Inflammatory macrophage treated with lipopolysaccharide for 1 hour (primary cell): Measurements from ENCODE around the gene IL3.
A peak's percentile ranks its signal among the peaks of the same experiment; 100 is the strongest.

ENCODE experiments used
- DNase-seq, 2 donors: peaks; one replicate each; pipeline ENCODE4 v3.0.0-alpha.2; 2020 to 2022

The IL3 gene, protein sequence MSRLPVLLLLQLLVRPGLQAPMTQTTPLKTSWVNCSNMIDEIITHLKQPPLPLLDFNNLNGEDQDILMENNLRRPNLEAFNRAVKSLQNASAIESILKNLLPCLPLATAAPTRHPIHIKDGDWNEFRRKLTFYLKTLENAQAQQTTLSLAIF

DNA sequence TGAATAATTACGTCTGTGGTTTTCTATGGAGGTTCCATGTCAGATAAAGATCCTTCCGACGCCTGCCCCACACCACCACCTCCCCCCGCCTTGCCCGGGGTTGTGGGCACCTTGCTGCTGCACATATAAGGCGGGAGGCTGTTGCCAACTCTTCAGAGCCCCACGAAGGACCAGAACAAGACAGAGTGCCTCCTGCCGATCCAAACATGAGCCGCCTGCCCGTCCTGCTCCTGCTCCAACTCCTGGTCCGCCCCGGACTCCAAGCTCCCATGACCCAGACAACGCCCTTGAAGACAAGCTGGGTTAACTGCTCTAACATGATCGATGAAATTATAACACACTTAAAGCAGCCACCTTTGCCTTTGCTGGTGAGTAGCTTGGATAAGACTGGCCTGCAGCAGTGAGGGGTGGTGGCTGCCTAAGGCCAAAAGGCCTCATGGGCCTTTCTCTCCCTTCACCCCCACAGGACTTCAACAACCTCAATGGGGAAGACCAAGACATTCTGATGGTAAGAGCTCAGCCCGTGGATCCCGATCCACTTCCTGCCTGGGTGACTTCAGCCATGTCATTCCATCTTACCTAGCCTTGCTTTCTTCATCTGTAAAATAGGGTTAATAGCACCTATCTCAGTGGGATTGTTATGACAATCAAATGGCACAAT lies at the start of gene IL3:
Gene IL3 (plus strand): TSS at position 155 of the 661 bp plus-strand sequence. CDS start 52 bp downstream, at position 207.
- DNase-seq: no peak

DNA sequence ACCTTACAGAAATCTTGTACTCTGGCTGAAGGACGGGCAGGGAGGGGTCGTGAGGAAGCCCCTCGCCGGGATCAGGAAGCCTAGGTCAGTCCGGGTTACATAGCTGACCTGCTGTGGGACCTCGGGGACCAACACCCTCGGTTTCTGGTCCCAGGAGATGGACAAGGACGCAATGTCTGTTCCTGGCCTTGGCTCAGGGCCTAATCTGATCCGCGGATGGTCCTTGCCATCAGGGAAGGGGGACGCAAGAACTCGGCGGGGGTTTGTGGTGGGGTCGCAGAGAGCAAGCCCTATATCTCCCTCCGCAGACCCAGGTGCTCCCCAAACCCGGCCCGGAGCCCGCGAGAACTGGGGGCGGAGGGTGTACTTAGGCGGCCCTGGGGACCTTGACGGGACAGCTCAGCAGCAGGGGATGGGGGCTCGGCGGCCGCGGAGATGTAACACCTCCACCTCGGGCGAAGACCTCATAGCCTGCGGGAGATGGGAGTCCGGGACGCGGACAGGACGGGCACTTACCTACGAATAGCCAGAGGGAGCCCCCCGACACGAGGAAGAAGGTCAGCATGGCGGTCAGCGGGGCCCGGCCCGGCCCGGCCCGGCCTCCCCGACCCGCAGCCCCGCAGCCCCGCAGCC lies 49.4 kb upstream of the IL3 start:
- no peak for DNase-seq

DNA sequence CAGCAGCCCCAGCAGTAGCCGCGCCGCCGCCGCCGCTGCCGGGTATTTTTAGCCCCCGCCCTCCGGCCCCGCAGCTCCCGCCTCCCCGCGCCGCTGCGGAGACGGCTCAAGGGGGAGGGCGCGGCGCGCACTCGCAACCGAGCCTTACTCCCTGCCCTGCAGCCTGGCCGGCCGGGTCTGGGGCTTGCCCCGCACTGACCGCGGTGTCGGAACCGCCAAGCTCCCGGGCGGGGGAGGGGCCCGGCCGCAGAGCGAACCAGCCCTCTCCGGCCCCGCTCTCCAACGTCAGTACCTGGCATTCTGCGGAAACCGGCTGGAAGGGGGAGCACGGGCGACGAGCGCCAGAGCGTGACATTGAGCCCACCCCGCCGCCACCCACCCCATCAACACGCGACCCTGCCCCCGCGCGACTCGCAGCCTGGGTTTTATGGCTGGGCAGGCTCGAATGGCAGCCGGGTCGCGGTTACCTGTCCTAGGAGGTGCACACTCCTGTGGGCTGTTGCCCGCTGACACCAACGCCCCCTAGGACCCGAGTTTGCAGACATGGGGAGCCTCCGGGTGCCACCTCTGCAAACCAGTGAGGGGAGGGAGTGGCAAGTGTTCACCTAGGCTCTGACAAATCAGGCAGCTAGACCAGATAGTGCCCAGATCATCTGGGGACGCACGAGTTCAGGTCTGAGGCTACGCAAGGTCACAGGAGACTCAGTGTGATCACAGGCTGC lies 48.7 kb upstream of the IL3 start, which contains the start of gene ACSL6:
Gene ACSL6 (minus strand): TSS at position 37 of the 722 bp plus-strand sequence. CDS start 105 bp downstream, outside the sequence.
- DNase-seq: no peak

DNA sequence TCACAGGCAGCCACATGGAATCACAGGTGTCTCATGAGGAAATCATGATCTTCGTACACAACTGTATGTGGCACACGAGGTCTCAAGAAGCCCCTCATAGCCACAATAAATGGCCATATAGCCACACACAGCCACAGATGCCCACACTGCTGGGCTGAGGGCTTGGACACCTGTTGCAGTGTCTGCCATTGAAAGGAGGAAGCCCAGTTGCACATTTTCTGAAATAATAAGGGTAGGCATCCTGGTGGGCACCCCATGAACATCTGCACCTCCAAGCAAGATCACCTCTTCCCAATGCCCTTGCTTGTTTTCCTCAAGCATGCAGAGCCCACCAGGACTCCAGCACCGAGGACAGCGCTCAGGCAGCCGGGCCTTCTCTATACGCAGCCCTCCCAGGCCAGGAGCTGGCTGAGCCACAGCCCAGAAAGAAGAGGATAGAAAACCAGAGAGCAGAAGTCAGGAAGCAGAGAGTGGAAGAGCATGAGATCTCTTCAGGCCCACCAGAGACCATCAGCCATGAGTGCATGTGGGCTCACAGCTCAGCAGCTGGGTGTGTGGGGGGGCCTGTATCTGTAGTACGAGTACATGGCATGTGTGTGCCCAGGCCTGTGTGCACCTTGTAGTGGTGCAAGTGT lies 48.0 kb upstream of the IL3 start:
- peak in 1 of 2 donors; percentile 25 for DNase-seq

DNA sequence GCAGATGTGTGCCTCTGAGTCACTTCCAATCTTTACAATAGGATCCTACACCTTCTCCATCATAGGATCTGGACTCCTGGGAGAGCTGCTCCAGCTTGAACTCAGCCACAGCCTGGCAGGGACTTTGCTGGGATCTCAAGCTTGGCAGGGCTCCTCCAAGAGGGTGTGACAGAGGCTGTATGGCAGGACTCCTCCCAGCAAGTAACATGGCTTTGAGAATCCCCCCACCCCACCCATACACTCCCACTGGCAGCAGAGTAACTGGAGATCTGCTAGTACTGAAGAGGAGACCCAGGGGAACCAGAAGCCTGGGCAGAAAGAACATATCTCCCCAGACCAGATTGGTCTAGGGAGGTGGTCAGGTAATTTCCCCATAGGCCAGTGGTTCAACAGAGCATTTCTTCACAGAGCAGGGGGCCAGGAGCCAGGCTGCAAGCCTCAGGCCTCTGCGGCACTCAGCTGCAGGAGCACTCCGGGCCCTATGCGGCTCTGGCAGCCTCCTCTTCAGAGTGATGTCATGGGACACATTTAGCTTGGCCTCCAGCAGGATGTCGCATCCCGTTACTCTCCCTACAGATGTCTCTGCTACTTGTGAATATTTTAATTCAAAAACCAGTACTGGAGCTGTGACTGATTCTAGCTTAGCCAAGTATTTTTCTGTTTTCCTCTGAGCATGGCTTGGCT lies 47.3 kb upstream of the IL3 start:
- DNase-seq: no peak

DNA sequence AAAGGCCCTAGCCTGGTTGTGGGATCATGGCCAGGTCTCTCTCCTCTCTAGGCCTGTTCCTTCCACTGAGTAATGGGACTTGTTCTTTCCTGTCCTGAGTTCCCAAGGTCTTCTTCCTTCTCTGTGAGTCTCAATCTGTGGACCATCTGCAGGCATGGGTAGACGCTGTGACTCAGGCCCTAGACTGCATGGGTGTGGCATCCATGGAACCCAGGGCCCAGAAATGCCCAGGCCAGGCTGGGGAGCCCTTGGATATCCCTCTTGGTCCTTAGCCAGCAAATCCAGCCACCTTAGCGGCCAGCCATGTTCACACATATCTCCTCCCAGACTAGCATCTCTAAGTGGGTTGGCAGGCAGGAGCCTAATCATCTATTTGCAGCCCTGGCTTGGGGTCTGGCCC lies 46.7 kb upstream of the IL3 start:
- DNase-seq: no peak

DNA sequence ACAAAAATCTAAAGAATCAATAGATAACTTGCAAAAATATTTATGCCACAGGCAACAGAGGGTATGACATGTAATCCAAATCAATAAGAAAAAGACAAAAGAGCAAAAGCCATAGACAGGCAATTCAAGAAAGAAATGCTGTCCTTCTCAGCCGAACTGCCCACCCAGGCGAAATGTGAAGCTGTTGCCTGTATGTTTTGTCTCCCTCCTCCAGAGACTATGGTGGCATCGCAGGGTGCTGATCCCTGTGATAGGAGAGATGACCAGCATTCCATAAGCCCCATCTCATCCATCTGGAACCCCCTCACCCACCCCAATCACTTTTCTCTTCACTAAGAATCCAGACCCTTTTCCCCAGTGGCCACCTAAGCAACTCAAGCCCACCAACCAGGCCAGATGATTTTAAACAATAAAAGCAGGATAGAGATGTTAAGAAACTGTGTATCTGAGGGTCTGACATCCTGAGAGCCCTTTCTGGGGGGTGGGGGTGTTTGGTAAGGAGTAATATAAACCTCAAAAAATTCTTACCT lies 43.7 kb upstream of the IL3 start:
- no peak for DNase-seq

DNA sequence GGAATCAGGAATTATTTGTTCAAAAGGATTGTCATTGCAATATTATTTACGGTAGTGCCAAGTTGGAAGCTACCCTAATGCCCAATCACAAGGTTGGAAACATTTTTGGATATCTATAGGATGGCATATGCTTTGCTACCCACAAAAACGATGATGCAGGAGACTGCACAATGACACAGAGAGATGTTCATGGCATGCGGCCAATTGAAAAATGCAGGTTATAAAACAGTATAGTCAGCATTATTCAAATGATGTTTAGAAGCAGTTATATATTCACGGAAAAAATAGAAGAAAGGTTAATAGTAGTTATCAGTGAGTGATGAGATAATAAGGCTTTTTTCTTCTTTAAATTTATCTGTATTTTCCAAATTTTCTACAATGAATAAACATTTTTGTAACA lies 43.1 kb upstream of the IL3 start:
- DNase-seq: no peak

DNA sequence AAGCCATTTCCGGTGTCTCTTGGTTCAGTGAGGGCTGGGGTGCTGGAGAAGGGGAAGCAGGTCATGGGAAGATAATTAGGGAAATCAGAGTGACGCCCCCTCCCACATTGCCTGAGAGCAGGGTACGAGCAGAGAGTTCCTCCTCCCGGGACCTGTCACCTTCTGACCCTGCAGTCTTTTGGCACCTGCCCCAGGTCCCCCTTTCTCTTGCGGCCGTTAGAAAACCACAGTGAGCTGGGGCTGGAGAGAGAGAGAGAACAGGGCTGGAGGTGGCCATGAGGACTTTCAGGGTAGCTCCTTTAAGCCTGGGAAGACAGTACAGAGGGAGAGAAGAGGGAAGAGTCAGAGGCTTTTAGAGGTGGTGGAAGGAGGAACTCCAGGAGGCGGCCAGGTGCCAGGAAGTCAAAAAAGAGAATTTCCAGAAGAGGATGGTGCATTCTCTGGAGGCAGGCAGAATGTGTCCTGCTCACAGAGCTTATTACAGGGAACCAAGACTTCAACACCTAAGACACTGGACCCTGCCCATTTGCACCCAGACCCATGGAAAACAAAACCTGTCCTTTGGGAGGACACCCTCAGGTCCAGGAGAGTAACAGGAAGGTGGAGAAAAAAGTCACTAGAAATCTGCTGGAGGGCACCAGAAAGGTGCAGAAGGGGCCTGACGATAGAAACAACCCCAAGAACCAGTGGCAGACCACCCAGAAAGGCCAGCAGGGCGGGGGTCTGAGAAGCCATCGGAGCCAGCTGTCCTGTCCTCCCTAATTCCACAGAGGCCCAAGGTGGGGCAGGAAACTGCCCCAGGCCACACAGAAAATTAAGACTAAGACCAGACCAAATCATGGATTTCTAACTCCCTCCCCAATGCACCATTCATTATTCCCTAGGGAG lies 42.5 kb upstream of the IL3 start:
- no peak for DNase-seq

DNA sequence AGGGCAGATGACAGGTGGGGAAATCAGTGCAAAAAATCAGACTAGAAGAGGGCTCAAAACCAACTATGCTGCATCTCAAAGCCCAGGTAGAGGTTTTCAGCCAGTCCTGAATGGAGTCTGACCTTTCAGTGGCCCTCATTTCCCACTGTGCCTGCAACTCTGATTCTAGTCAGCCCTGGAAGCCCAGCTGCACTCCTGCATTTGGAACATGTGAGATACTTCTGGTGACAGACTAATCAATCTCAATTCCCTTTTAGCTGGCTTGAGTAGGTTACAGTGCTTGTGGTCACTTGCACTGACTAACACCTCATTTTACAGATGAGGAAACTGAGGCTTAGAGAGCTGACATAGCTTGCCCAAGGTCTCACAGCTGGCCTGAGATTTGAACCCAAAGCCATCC lies 41.1 kb upstream of the IL3 start:
- DNase-seq: no peak

DNA sequence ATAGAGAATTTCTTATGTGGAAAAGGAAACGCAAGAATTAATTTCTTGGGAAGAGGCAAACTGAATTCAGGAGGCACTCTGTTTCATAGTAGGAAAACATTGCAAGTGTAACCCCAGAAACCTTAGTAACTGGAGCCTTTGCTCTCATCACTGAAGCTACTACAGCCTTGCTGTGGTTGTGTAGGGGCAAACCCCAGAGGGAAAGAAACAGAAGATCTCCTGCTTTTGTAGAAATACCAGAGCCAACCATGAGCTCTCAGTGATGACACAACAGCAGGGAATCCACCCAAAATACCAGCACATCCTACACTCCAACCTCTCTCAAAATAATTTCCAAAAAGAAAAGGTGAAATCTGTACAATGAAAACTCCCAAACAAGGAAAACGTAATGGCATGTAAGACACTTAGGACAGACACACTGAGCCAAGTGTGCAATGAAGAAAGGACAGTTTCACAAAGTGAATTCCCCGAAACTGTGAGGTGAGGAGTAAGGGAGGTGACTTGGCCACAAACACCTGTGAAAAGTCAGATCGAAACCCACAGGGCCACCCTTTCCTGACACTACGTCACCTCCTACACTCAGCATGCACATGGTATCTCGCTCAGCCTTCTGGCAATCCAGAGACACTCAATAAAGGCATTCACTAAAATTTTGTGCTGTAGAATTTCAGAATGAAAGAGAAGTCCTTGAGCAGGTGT lies 40.4 kb upstream of the IL3 start:
- peak in 1 of 2 donors; percentile 32 for DNase-seq

DNA sequence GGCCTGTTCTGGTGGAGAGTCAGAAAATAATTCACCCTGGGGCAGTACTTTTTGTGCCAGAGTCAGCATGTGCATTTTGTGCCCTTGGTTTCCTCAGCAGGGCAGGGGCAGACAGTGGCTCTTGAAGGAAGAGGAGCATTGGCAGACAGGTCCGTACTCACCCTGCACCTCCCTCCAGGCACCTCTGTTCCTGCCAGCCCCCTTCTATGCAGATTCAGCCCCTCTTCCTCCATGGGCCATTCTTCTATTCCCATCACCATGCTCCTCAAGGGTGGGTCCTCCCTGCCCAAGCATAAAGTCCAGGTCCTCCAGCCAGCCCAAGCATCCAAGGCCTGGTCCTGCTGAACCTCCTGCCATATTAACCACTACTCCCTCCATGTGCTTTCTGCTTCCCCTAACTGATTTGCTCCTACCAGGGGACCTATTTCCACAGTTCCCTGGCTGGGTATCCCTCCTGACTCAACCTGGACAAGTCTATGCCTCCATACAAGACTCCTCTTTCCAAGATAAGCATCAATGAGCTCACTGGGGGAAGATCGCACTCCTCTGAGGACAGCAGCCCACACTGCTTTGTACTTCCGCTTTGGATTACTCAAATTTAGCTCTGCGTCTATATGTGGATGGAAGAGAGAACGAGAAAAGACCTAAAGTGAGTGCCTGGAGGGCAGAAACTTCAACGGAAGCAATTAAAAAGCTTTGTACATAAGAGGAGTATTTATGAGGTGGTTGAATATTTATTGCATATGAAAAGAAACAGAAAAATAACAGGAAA lies 39.7 kb upstream of the IL3 start:
- no peak for DNase-seq

DNA sequence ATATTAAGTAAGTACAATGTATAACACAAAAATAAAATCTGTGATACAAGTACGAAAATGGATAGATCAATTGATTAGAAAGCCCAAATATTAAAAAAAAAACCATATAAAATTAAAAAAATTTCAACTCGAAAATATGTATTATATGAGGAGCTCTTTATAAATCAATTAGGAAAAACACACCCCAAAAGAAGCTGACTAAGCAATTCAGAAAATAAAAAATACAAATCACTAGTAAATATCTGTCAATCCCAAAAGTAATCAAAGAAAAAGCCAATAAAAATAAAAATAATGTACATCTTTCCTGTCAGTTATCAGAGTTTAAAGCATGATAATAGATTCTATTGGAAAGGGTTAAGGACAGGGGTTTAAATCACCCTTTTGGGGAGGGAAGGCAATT lies 38.8 kb upstream of the IL3 start:
- no peak for DNase-seq

DNA sequence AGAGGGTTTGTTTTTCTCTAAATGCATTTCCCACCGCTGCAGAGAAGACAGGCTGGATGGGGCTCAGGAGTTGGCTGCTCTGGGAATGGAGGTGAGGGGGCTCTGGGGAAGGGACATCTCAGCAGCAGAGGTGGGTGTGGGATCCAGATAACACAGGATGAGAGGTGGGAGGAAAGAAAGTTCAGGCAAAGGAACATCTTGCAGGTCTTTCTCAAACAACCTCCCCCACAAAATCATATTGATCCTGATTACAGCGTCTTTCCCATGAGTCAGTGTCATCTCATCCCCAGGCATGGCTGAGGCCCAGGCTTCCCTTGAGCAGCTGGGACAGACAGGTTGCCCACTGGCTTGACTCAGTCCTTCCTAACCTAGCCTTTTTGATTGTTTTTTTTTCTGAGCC lies 37.7 kb upstream of the IL3 start:
- peak in 1 of 2 donors; percentile 9 for DNase-seq

DNA sequence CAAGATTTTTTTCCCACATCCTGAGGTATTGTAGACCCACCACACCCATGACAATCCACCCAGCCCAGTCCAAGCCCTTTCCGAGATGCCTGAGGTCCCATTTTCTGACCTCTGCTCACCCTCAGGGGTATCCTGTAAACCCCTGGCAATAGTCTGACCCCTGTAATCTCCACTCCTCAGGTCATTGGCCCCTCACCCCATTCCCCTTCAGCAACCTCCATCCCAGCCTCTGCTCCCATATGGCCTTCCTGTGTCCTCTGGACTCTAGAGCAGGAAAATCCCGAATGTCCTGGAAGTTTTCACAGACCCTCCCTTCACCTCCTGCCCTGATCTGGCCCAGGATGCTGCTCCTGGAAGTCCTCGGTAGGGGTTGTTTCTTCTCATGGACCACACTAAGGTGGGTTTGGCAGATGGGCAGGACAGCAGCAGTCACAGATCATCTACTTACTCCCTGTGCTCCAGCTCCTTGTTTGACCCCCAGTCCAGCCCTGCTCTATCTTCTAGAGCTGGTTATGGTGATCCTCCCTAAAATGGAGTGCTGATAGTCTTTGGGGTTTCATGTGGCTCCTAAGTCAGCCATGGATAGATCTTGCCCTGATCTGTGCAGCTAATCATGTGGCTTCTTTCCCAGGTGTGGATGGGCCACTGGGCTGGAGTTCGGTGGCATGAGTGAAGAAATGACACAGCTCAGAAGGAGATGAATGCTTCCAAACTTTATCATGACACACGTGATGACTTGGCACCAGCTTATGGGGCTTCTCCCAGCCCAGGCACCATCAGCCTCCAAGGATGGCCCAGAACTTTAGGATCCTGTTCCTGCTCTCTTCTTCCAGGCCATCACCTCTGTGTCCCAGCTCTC lies 37.0 kb upstream of the IL3 start:
- no peak for DNase-seq

DNA sequence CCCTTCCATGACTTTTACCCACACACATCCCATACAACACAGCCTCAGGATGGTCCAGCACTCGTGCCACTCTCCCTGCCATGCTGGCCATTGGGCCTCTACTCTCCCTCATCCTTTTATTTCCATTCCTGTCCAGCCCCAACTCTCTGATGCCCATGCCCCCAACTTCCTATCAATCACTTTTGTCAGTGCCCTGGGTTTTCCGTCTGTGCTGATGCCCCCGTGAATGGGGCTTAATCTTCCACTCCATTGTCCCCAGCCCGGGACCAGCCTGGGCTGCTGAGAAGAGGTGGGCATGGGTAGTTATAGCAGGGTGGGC lies 36.4 kb upstream of the IL3 start:
- DNase-seq: no peak

DNA sequence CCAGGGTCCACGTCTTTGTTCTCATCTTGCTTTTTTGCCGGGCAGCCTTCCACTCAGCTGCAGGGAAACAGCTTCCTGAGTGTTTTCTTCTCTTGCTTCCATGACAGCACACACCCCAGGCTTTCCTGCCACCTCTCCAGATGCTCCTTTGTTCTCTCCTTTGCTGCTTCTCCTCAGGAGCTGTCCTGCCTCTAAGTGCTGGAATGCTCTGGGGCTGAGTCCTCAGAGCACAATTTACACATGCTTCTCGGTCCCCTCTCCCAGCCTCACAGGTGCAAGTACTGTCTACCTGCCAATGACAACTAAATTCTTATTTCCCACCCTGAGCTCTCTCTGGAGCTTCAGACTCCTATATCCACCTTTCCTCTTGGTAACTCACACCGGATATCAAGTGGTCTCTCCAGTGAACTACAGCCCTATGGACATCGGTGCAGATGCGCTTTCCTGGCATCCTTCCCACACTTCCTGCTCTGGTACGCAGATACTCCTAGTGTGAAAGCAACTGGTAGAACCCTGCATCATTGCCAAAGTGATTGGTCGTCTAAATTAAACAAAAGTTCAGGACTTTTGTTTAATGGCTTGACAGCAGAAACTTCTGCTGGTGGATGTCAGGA lies 35.6 kb upstream of the IL3 start:
- no peak for DNase-seq

DNA sequence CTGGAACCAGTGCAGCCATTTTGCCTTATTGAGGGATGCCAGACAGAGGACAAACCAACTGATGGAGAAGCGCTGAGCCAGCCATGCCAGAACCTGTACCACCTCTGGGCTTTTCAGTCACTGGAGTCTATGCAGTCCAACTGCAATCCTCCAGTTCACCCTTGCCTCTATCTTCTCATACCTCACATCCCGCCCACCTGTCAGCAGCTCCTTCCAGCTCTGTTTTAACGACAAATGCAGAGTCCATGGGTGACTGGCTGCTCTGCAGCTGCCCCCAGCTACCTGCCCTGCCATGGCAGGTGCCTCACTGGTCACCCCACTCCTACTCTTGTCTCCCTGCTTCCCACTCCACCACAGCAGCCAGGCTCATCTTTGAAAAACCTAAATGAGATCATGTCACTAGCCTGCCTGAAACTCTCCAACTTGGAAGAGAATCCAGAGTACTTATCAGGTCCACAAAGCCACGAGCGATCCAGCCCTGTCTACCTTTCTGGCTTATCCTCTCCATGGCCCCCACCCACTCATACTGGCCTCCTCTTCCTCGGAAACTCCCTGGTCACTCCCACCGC lies 35.0 kb upstream of the IL3 start:
- DNase-seq: no peak
